ENCODE results near the gene TMEM87B. TPM values are rescaled to one million over a fixed set of nuclear protein-coding genes. Genes with fewer than 3 reads are reported as not detected.
"Not testable (repeated sequence)": the region's sequence is repeated elsewhere in the genome, so short reads cannot be mapped to it uniquely, and the experiment has no call there.

The TMEM87B gene
- total RNA-seq, 1 donor from 2014 or later, result 15.7 TPM

GRCh38 chr2:112032689-112033465 is 22.2 kb upstream of the TMEM87B start:
- intact Hi-C loops (cut with micrococcal nuclease), result no loop called here

GRCh38 chr2:112033600-112033999 is 21.5 kb upstream of the TMEM87B start:
- intact Hi-C loops (cut with micrococcal nuclease), result no loop called here

GRCh38 chr2:112034924-112035323 is 20.1 kb upstream of the TMEM87B start:
- intact Hi-C loops (cut with micrococcal nuclease), result no loop called here

- intact Hi-C loops (cut with micrococcal nuclease), result no loop called here
These were observed 19.3 kb upstream of the TMEM87B start for GRCh38 chr2:112035786-112036185.

- intact Hi-C loops (cut with micrococcal nuclease), result not testable (repeated sequence)
These were observed 15.5 kb upstream of the TMEM87B start for GRCh38 chr2:112039556-112039955.

- intact Hi-C loops (cut with micrococcal nuclease), result not testable (repeated sequence)
These were observed 15.0 kb upstream of the TMEM87B start for GRCh38 chr2:112040066-112040465.

GRCh38 chr2:112041460-112041859 is 13.6 kb upstream of the TMEM87B start:
- intact Hi-C loops (cut with micrococcal nuclease), result not testable (repeated sequence)

- intact Hi-C loops (cut with micrococcal nuclease), result no loop called here
These were observed 9.5 kb upstream of the TMEM87B start for GRCh38 chr2:112045446-112046014.

- intact Hi-C loops (cut with micrococcal nuclease), result no loop called here
These were observed 8.8 kb upstream of the TMEM87B start for GRCh38 chr2:112046231-112046630.

GRCh38 chr2:112047537-112048235 is 7.4 kb upstream of the TMEM87B start:
- intact Hi-C loops (cut with micrococcal nuclease), result loop anchor here (1.0 kb wide), 1 partner anchor 160 kb away; no protein-coding TSS in a partner anchor

GRCh38 chr2:112048236-112048592 is 6.9 kb upstream of the TMEM87B start:
- intact Hi-C loops (cut with micrococcal nuclease), result loop anchor here (1.0 kb wide), 1 partner anchor 161 kb away; no protein-coding TSS in a partner anchor

- intact Hi-C loops (cut with micrococcal nuclease), result loop anchor here (1.0 kb wide), 2 partner anchors 162 to 384 kb away; partner anchors contain the start of gene RGPD8
These were observed 6.2 kb upstream of the TMEM87B start for GRCh38 chr2:112048887-112049286.

- intact Hi-C loops (cut with micrococcal nuclease), result loop anchor here (10.0 kb wide), 1 partner anchor 1124 kb away; the partner anchor contains the start of gene PSD4
These were observed 4.8 kb upstream of the TMEM87B start for GRCh38 chr2:112050316-112050715.

- intact Hi-C loops (cut with micrococcal nuclease), result loop anchor here (1.0 to 10.0 kb wide), 7 partner anchors 134 to 1121 kb away; partner anchors contain the start of genes ANAPC1, BCL2L11, CKAP2L and PSD4
These were observed 887 bp upstream of the TMEM87B start for GRCh38 chr2:112053917-112054846.

GRCh38 chr2:112055730-112056625 is 909 bp downstream of the TMEM87B start:
- intact Hi-C loops (cut with micrococcal nuclease), result loop anchor here (1.0 to 10.0 kb wide), 11 partner anchors 8 to 1119 kb away; partner anchors contain the start of genes BCL2L11, CHCHD5, POLR1B and PSD4

- intact Hi-C loops (cut with micrococcal nuclease), result loop anchor here (1.0 to 10.0 kb wide), 3 partner anchors 8 to 1118 kb away; partner anchors contain the start of gene PSD4
These were observed 1.5 kb downstream of the TMEM87B start for GRCh38 chr2:112056626-112056987.

GRCh38 chr2:112059671-112060070 is 4.6 kb downstream of the TMEM87B start:
- intact Hi-C loops (cut with micrococcal nuclease), result loop anchor here (5.0 to 10.0 kb wide), 2 partner anchors 38 to 1115 kb away; partner anchors contain the start of gene PSD4

- intact Hi-C loops (cut with micrococcal nuclease), result no loop called here
These were observed 6.2 kb downstream of the TMEM87B start for GRCh38 chr2:112061299-112061698.

GRCh38 chr2:112061840-112062239 is 6.8 kb downstream of the TMEM87B start:
- intact Hi-C loops (cut with micrococcal nuclease), result no loop called here

- intact Hi-C loops (cut with micrococcal nuclease), result no loop called here
These were observed 7.8 kb downstream of the TMEM87B start for GRCh38 chr2:112062894-112063293.

Data from T-helper 1 cell treated with Interleukin-12 subunit alpha and Interleukin-12 subunit beta and Interleukin-4 antibody, amounts not matched to agents 30 ng/mL and 1 ng/mL, for 36 hours (primary cell).